ENCODE data around the gene ITPKC.

ITPKC gene

GRCh38 chr19:40747536-40747935 is 30.6 kb downstream of the ITPKC start:
- Histone ChIP-seq H3K9ac (ENCODE audit: low read depth in 1 of 2, low read length in 2 of 2) (no peak overlapping the region), H3K4me1 (ENCODE audit: control insufficient read depth in 2 of 2, insufficient read depth in 2 of 2, low read length in 2 of 2) (peaks cover 6 to 18% of the 10 kb centered on the region in 2 donors), H3K9me3 (ENCODE audit: control insufficient read depth in 2 of 2, low read length in 2 of 2) (no peaks in the 10 kb centered on the region), H3K4me3 (ENCODE audit: low read length in 2 of 2) (no peak overlapping the region), H3K27ac (ENCODE audit: low read depth in 2 of 2, low read length in 2 of 2) (no peak overlapping the region), H3K36me3 (ENCODE audit: control insufficient read depth in 2 of 2, insufficient read depth in 2 of 2, low read length in 2 of 2) (peaks cover 0 to 2% of the 10 kb centered on the region in 2 donors), H3K27me3 (ENCODE audit: control insufficient read depth in 2 of 2, insufficient read depth in 2 of 2, low read length in 2 of 2) (no peaks in the 10 kb centered on the region)

- Histone ChIP-seq H3K9me3 (ENCODE audit: control insufficient read depth in 2 of 2, low read length in 2 of 2) (no peaks in the 10 kb centered on the region), H3K9ac (ENCODE audit: low read depth in 1 of 2, low read length in 2 of 2) (peak within 1 kb of the TSS; percentile 83 to 95), H3K27me3 (ENCODE audit: control insufficient read depth in 2 of 2, insufficient read depth in 2 of 2, low read length in 2 of 2) (no peaks in the 10 kb centered on the region), H3K27ac (ENCODE audit: low read depth in 2 of 2, low read length in 2 of 2) (peak within 1 kb of the TSS; percentile 96 to 98), H3K4me1 (ENCODE audit: control insufficient read depth in 2 of 2, insufficient read depth in 2 of 2, low read length in 2 of 2) (peaks cover 18 to 39% of the 10 kb centered on the region in 2 donors), H3K36me3 (ENCODE audit: control insufficient read depth in 2 of 2, insufficient read depth in 2 of 2, low read length in 2 of 2) (no peaks in the 10 kb centered on the region), H3K4me3 (ENCODE audit: low read length in 2 of 2) (peak within 1 kb of the TSS; percentile 92 to 98)
Observed at GRCh38 chr19:40750058-40750873, 33.4 kb downstream of the ITPKC start, which contains the start of gene ACTMAP. TSS of gene ACTMAP (minus strand) at chr19:40750477. CDS start at chr19:40749803, 674 bp downstream.

GRCh38 chr19:40750874-40751537 is 34.1 kb downstream of the ITPKC start, which contains the start of gene SNRPA:
TSS of gene SNRPA (plus strand) at chr19:40751203. CDS start at chr19:40751409, 206 bp downstream.
- H3K4me1 ChIP-seq (ENCODE audit: control insufficient read depth in 2 of 2, insufficient read depth in 2 of 2, low read length in 2 of 2) = peaks cover 25 to 43% of the 10 kb centered on the region in 2 donors
- H3K27ac ChIP-seq (ENCODE audit: low read depth in 2 of 2, low read length in 2 of 2) = peak within 1 kb of the TSS; percentile 96 to 98

GRCh38 chr19:40752257-40752781 is 35.4 kb downstream of the ITPKC start:
- Histone ChIP-seq H3K9ac (ENCODE audit: low read depth in 1 of 2, low read length in 2 of 2) (peak overlapping the region; percentile 56 to 83), H3K36me3 (ENCODE audit: control insufficient read depth in 2 of 2, insufficient read depth in 2 of 2, low read length in 2 of 2) (peaks cover 8 to 19% of the 10 kb centered on the region in 2 donors), H3K9me3 (ENCODE audit: control insufficient read depth in 2 of 2, low read length in 2 of 2) (no peaks in the 10 kb centered on the region), H3K27ac (ENCODE audit: low read depth in 2 of 2, low read length in 2 of 2) (peak overlapping the region; percentile 96 to 98), H3K4me1 (ENCODE audit: control insufficient read depth in 2 of 2, insufficient read depth in 2 of 2, low read length in 2 of 2) (peaks cover 29 to 43% of the 10 kb centered on the region in 2 donors), H3K4me3 (ENCODE audit: low read length in 2 of 2) (peak overlapping the region; percentile 92 to 98), H3K27me3 (ENCODE audit: control insufficient read depth in 2 of 2, insufficient read depth in 2 of 2, low read length in 2 of 2) (no peaks in the 10 kb centered on the region)

More at GRCh38 chr19:40750874-40751537, 34.1 kb downstream of the ITPKC start, which contains the start of gene SNRPA:
- peaks cover 1 to 7% of the 10 kb centered on the region in 2 donors for H3K36me3 ChIP-seq (ENCODE audit: control insufficient read depth in 2 of 2, insufficient read depth in 2 of 2, low read length in 2 of 2)
- no peaks in the 10 kb centered on the region for H3K27me3 ChIP-seq (ENCODE audit: control insufficient read depth in 2 of 2, insufficient read depth in 2 of 2, low read length in 2 of 2)
- H3K9me3 ChIP-seq (ENCODE audit: control insufficient read depth in 2 of 2, low read length in 2 of 2) = no peaks in the 10 kb centered on the region
- peak within 1 kb of the TSS; percentile 83 to 95 for H3K9ac ChIP-seq (ENCODE audit: low read depth in 1 of 2, low read length in 2 of 2)
- peak within 1 kb of the TSS; percentile 92 to 98 for H3K4me3 ChIP-seq (ENCODE audit: low read length in 2 of 2)

GRCh38 chr19:40754611-40755247 is 37.8 kb downstream of the ITPKC start:
- Histone ChIP-seq H3K36me3 (ENCODE audit: control insufficient read depth in 2 of 2, insufficient read depth in 2 of 2, low read length in 2 of 2) (peaks cover 24 to 35% of the 10 kb centered on the region in 2 donors), H3K4me1 (ENCODE audit: control insufficient read depth in 2 of 2, insufficient read depth in 2 of 2, low read length in 2 of 2) (peaks cover 24 to 37% of the 10 kb centered on the region in 2 donors), H3K4me3 (ENCODE audit: low read length in 2 of 2) (peak overlapping the region; percentile 36 to 67), H3K9ac (ENCODE audit: low read depth in 1 of 2, low read length in 2 of 2) (peak overlapping the region; percentile 64 to 70), H3K27ac (ENCODE audit: low read depth in 2 of 2, low read length in 2 of 2) (peak overlapping the region; percentile 90 to 91), H3K9me3 (ENCODE audit: control insufficient read depth in 2 of 2, low read length in 2 of 2) (no peaks in the 10 kb centered on the region), H3K27me3 (ENCODE audit: control insufficient read depth in 2 of 2, insufficient read depth in 2 of 2, low read length in 2 of 2) (no peaks in the 10 kb centered on the region)

- Histone ChIP-seq H3K4me3 (ENCODE audit: low read length in 2 of 2) (peak overlapping the region in 1 of 2 donors; percentile 67), H3K27ac (ENCODE audit: low read depth in 2 of 2, low read length in 2 of 2) (peak overlapping the region in 1 of 2 donors; percentile 91), H3K27me3 (ENCODE audit: control insufficient read depth in 2 of 2, insufficient read depth in 2 of 2, low read length in 2 of 2) (no peaks in the 10 kb centered on the region), H3K4me1 (ENCODE audit: control insufficient read depth in 2 of 2, insufficient read depth in 2 of 2, low read length in 2 of 2) (peaks cover 22 to 32% of the 10 kb centered on the region in 2 donors), H3K9me3 (ENCODE audit: control insufficient read depth in 2 of 2, low read length in 2 of 2) (no peaks in the 10 kb centered on the region), H3K9ac (ENCODE audit: low read depth in 1 of 2, low read length in 2 of 2) (no peak overlapping the region), H3K36me3 (ENCODE audit: control insufficient read depth in 2 of 2, insufficient read depth in 2 of 2, low read length in 2 of 2) (peaks cover 28 to 40% of the 10 kb centered on the region in 2 donors)
Observed at GRCh38 chr19:40755248-40755624, 38.3 kb downstream of the ITPKC start.

- H3K9me3 ChIP-seq (ENCODE audit: control insufficient read depth in 2 of 2, low read length in 2 of 2) = no peaks in the 10 kb centered on the region
- peaks cover 33 to 45% of the 10 kb centered on the region in 2 donors for H3K36me3 ChIP-seq (ENCODE audit: control insufficient read depth in 2 of 2, insufficient read depth in 2 of 2, low read length in 2 of 2)
- H3K4me1 ChIP-seq (ENCODE audit: control insufficient read depth in 2 of 2, insufficient read depth in 2 of 2, low read length in 2 of 2) = peaks cover 22 to 32% of the 10 kb centered on the region in 2 donors
- no peak overlapping the region for H3K9ac ChIP-seq (ENCODE audit: low read depth in 1 of 2, low read length in 2 of 2)
- H3K4me3 ChIP-seq (ENCODE audit: low read length in 2 of 2) = peak overlapping the region in 1 of 2 donors; percentile 50
- no peak overlapping the region for H3K27ac ChIP-seq (ENCODE audit: low read depth in 2 of 2, low read length in 2 of 2)
- H3K27me3 ChIP-seq (ENCODE audit: control insufficient read depth in 2 of 2, insufficient read depth in 2 of 2, low read length in 2 of 2) = no peaks in the 10 kb centered on the region
Observed at GRCh38 chr19:40755791-40756190, 38.9 kb downstream of the ITPKC start.

GRCh38 chr19:40756502-40757110 is 39.7 kb downstream of the ITPKC start:
- Histone ChIP-seq H3K27me3 (ENCODE audit: control insufficient read depth in 2 of 2, insufficient read depth in 2 of 2, low read length in 2 of 2) (no peaks in the 10 kb centered on the region), H3K27ac (ENCODE audit: low read depth in 2 of 2, low read length in 2 of 2) (no peak overlapping the region), H3K9me3 (ENCODE audit: control insufficient read depth in 2 of 2, low read length in 2 of 2) (no peaks in the 10 kb centered on the region), H3K4me1 (ENCODE audit: control insufficient read depth in 2 of 2, insufficient read depth in 2 of 2, low read length in 2 of 2) (peaks cover 22 to 32% of the 10 kb centered on the region in 2 donors), H3K36me3 (ENCODE audit: control insufficient read depth in 2 of 2, insufficient read depth in 2 of 2, low read length in 2 of 2) (peaks cover 41 to 52% of the 10 kb centered on the region in 2 donors), H3K9ac (ENCODE audit: low read depth in 1 of 2, low read length in 2 of 2) (peak overlapping the region in 1 of 2 donors; percentile 19), H3K4me3 (ENCODE audit: low read length in 2 of 2) (no peak overlapping the region)

GRCh38 chr19:40758491-40758890 is 41.6 kb downstream of the ITPKC start:
- H3K27ac ChIP-seq (ENCODE audit: low read depth in 2 of 2, low read length in 2 of 2) = no peak overlapping the region
- peaks cover 20 to 22% of the 10 kb centered on the region in 2 donors for H3K4me1 ChIP-seq (ENCODE audit: control insufficient read depth in 2 of 2, insufficient read depth in 2 of 2, low read length in 2 of 2)
- no peak overlapping the region for H3K9ac ChIP-seq (ENCODE audit: low read depth in 1 of 2, low read length in 2 of 2)
- no peak overlapping the region for H3K4me3 ChIP-seq (ENCODE audit: low read length in 2 of 2)
- H3K27me3 ChIP-seq (ENCODE audit: control insufficient read depth in 2 of 2, insufficient read depth in 2 of 2, low read length in 2 of 2) = no peaks in the 10 kb centered on the region
- H3K36me3 ChIP-seq (ENCODE audit: control insufficient read depth in 2 of 2, insufficient read depth in 2 of 2, low read length in 2 of 2) = peaks cover 60 to 70% of the 10 kb centered on the region in 2 donors
- no peaks in the 10 kb centered on the region for H3K9me3 ChIP-seq (ENCODE audit: control insufficient read depth in 2 of 2, low read length in 2 of 2)

Data from mucosa of rectum (tissue), 2 donors.